Tibial nerve (tissue), 4 donors: Measurements from ENCODE around the gene SCGB3A2. TPM values are rescaled to one million over a fixed set of nuclear protein-coding genes. Genes with fewer than 3 reads are reported as not detected.

Experiments
- DNase-seq, 2 donors: peaks; one replicate each; pipeline ENCODE4 v3.0.0-alpha.2; 2019; ENCODE audit warnings: low spot score in 2 of 2
- H3K27ac ChIP-seq, 4 donors: fragments of 200-600 bp; sonication (generic) in 3 of 4; one replicate each; pipeline ENCODE4 v1.5.1; 2017 to 2019; ENCODE audit warnings: mild to moderate bottlenecking in 1 of 4
- H3K27me3 ChIP-seq, 2 donors: fragments of 200-600 bp; sonication (generic) in 1 of 2; one replicate each; pipeline versions ENCODE4 v1.5.1 to v1.6.0; 2017 to 2019
- H3K36me3 ChIP-seq, 3 donors: fragments of 200-600 bp; sonication (generic); one replicate each; pipeline ENCODE4 v1.5.1; 2018 to 2019
- H3K4me1 ChIP-seq, 4 donors: fragments of 200-600 bp; sonication (generic) in 3 of 4; one replicate each; pipeline ENCODE4 v1.5.1; 2017 to 2019
- H3K4me3 ChIP-seq, 4 donors: fragments of 200-600 bp; sonication (generic) in 3 of 4; one replicate each; pipeline ENCODE4 v1.5.1; 2017 to 2019; ENCODE audit warnings: mild to moderate bottlenecking in 1 of 4, moderate library complexity in 1 of 4
- H3K9me3 ChIP-seq, 4 donors: fragments of 200-600 bp; sonication (generic) in 3 of 4; one replicate each; pipeline ENCODE4 v1.5.1; 2017 to 2019
- CTCF ChIP-seq, 5 experiments: fragments of 200-600 bp in 3 of 5; fragments of 450-650 bp in 2 of 5; sonication (generic) in 3 of 5; IDR thresholded peaks; one replicate each; pipeline ENCODE4 v1.5.1; 2016 to 2019; ENCODE audit warnings: antibody characterized with exemption in 5 of 5, mild to moderate bottlenecking in 3 of 5, moderate library complexity in 2 of 5
- EP300 ChIP-seq, 2 donors: sonication (generic); formaldehyde crosslinking; IDR thresholded peaks; one replicate each; pipeline ENCODE4 v1.6.1; 2017; ENCODE audit warnings: antibody characterized with exemption in 2 of 2, mild to moderate bottlenecking in 1 of 2
- POLR2A ChIP-seq, 2 donors: fragments of 450-650 bp; IDR thresholded peaks; one replicate each; pipeline ENCODE4 v1.6.1; 2017; ENCODE audit warnings: antibody characterized with exemption in 2 of 2, mild to moderate bottlenecking in 2 of 2, moderate library complexity in 2 of 2
- WGBS, 2 donors: methylation state at CpG; one replicate each; pipeline ENCODE4 v1.1.5; 2018; 5-methylcytosine and 5-hydroxymethylcytosine counted together
- total RNA-seq, 4 donors: library from RNA; depleted of rRNA; stranded (reverse); fragments of >200 nt; gene quantifications; one replicate each; pipeline ENCODE4 v1.1.0, GENCODE V29; 2016

The SCGB3A2 gene
- total RNA-seq, 4 donors from 2014 or later: not detected

GRCh38 chr5:147895864-147896263 lies 17.4 kb downstream of the SCGB3A2 start:
- WGBS, 2 donors: 81 to 83% methylated on average over 1 of the region's 1 CpG
- Histone ChIP-seq H3K9me3 (no peaks in the 10 kb centered on the region), H3K36me3 (no peaks in the 10 kb centered on the region), H3K27ac (no peak overlapping the region), H3K4me3 (no peak overlapping the region), H3K4me1 (peaks cover 0 to 7% (median 3%) of the 10 kb centered on the region in 4 donors), H3K27me3 (no peaks in the 10 kb centered on the region)
- TF ChIP-seq EP300 (IDR thresholded peaks at IDR 0.05) (no peak), POLR2A (IDR thresholded peaks at IDR 0.05) (no peak), CTCF (IDR thresholded peaks at IDR 0.05) (no peak)
- no peak for DNase-seq

- Histone ChIP-seq H3K9me3 (no peaks in the 10 kb centered on the region), H3K4me1 (peaks cover 0 to 7% (median 3%) of the 10 kb centered on the region in 4 donors), H3K27me3 (no peaks in the 10 kb centered on the region), H3K4me3 (no peak overlapping the region), H3K27ac (no peak overlapping the region), H3K36me3 (no peaks in the 10 kb centered on the region)
- TF ChIP-seq POLR2A (IDR thresholded peaks at IDR 0.05): no peak
- TF ChIP-seq CTCF (IDR thresholded peaks at IDR 0.05): no peak
- no peak for TF ChIP-seq EP300 (IDR thresholded peaks at IDR 0.05)
- DNase-seq: no peak
- 33 to 34% methylated on average over 3 of the region's 3 CpGs for WGBS, 2 donors
These were observed 20.4 kb downstream of the SCGB3A2 start for GRCh38 chr5:147898875-147899401.

GRCh38 chr5:147901599-147902039 lies 23.1 kb downstream of the SCGB3A2 start:
- no peak for DNase-seq
- 37 to 48% methylated on average over 12 of the region's 12 CpGs for WGBS, 2 donors
- TF ChIP-seq EP300 (IDR thresholded peaks at IDR 0.05) (no peak), CTCF (IDR thresholded peaks at IDR 0.05) (no peak), POLR2A (IDR thresholded peaks at IDR 0.05) (no peak)
- no peak overlapping the region for H3K4me3 ChIP-seq
- H3K4me1 ChIP-seq: peaks cover 0 to 7% (median 3%) of the 10 kb centered on the region in 4 donors
- no peak overlapping the region for H3K27ac ChIP-seq
- no peaks in the 10 kb centered on the region for H3K9me3 ChIP-seq
- no peaks in the 10 kb centered on the region for H3K27me3 ChIP-seq
- no peaks in the 10 kb centered on the region for H3K36me3 ChIP-seq

DNA sequence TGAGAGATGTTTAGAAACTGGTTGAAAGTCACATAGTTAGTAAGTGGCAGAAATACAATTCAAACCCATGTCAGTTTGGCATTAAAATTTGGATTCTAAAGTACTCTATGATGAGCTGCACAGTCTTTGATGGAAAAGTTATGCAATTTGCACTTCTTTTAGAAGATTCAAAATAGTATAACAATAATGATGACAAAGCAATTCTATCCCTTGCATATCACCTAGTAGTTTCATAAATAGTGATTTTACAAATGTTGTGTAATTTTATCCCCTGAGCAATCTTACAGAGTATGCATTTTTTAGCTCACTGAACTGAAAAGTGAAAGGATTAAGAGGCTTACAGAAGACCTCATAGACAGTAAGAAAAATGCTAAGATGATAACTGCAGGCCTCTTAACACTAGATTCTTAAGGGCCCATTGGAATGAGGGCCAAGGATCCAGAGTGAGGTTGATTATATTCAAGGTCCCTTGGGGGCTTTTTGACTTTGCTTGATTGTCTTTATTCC lies 24.2 kb downstream of the SCGB3A2 start:
- Histone ChIP-seq H3K36me3 (no peaks in the 10 kb centered on the region), H3K4me3 (no peak overlapping the region), H3K27me3 (no peaks in the 10 kb centered on the region), H3K4me1 (peaks cover 0 to 7% (median 3%) of the 10 kb centered on the region in 4 donors), H3K9me3 (no peaks in the 10 kb centered on the region), H3K27ac (no peak overlapping the region)
- no peak for DNase-seq
- TF ChIP-seq CTCF (IDR thresholded peaks at IDR 0.05) (no peak), POLR2A (IDR thresholded peaks at IDR 0.05) (no peak), EP300 (IDR thresholded peaks at IDR 0.05) (no peak)

GRCh38 chr5:147904110-147904509 lies 25.6 kb downstream of the SCGB3A2 start:
- no peaks in the 10 kb centered on the region for H3K36me3 ChIP-seq
- no peak overlapping the region for H3K27ac ChIP-seq
- peaks cover 0 to 4% (median under 1%) of the 10 kb centered on the region in 4 donors for H3K4me1 ChIP-seq
- no peak overlapping the region for H3K4me3 ChIP-seq
- DNase-seq: no peak
- 84 to 92% methylated on average over 4 of the region's 4 CpGs for WGBS, 2 donors
- TF ChIP-seq CTCF (IDR thresholded peaks at IDR 0.05): no peak
- TF ChIP-seq POLR2A (IDR thresholded peaks at IDR 0.05): no peak
- no peak for TF ChIP-seq EP300 (IDR thresholded peaks at IDR 0.05)
- no peaks in the 10 kb centered on the region for H3K27me3 ChIP-seq
- H3K9me3 ChIP-seq: no peaks in the 10 kb centered on the region
